Upper lobe of right lung (tissue), 1 donor: Measurements from ENCODE around the gene NOP53. TPM values are rescaled to one million over a fixed set of nuclear protein-coding genes. Genes with fewer than 3 reads are reported as not detected.

Source experiments
- ATAC-seq: fragments of 200-7000 bp; cut with Tn5 transposase; one replicate; pipeline ENCODE4 v1.9.1; 2020; ENCODE audit warnings: mild to moderate bottlenecking, moderate library complexity
- DNase-seq: peaks from one replicate; pipeline ENCODE4 v3.0.0-alpha.2; 2020
- H3K27ac ChIP-seq: fragments of 200-600 bp; one replicate; pipeline ENCODE4 v1.8.0; 2022
- H3K27me3 ChIP-seq: fragments of 200-600 bp; one replicate; pipeline ENCODE4 v1.8.0; 2022; ENCODE audit warnings: mild to moderate bottlenecking
- H3K36me3 ChIP-seq: fragments of 200-600 bp; one replicate; pipeline ENCODE4 v1.8.0; 2022
- H3K4me1 ChIP-seq: fragments of 200-600 bp; one replicate; pipeline ENCODE4 v1.8.0; 2022
- H3K4me3 ChIP-seq: fragments of 200-600 bp; one replicate; pipeline ENCODE4 v1.8.0; 2022; ENCODE audit warnings: mild to moderate bottlenecking
- H3K9me3 ChIP-seq: fragments of 200-600 bp; one replicate; pipeline ENCODE4 v1.8.0; 2022
- CTCF ChIP-seq: fragments of 200-600 bp; IDR thresholded peaks from one replicate; pipeline ENCODE4 v1.8.0; 2022; ENCODE audit warnings: antibody characterized with exemption
- intact Hi-C: fragments of 100-400 bp; cut with DNase I; formaldehyde crosslinking; loops from one replicate; pipeline ENCODE4 v1.11.0; 2022
- total RNA-seq: library from RNA; stranded (reverse); fragmentation: NEBNext Ultra II Directional; extraction: Animal tissue kit (Norgen Biotek cat#: 25700); gene quantifications from one replicate; pipeline ENCODE4 v1.2.1, GENCODE V29; 2021
- donor health status: DM: no; HTN: yes; CAD: no; lungs with severe emphysema.

The NOP53 gene
- total RNA-seq, 1 donor from 2014 or later, result 260 TPM

- H3K9me3 ChIP-seq, result no peaks in the 10 kb centered on the region
- TF ChIP-seq CTCF, result no peak
- intact Hi-C loops, result no loop called here
- no peaks in the 10 kb centered on the region for H3K4me1 ChIP-seq
- DNase-seq, result no peak
- no peaks in the 10 kb centered on the region for H3K27me3 ChIP-seq
- H3K36me3 ChIP-seq, result peaks cover 40% of the 10 kb centered on the region
- no peak overlapping the region for H3K27ac ChIP-seq
- no peak for ATAC-seq
- no peak overlapping the region for H3K4me3 ChIP-seq
Measured at GRCh38 chr19:47704024-47704423, 41.3 kb upstream of the NOP53 start.

- no peak overlapping the region for H3K27ac ChIP-seq
- no peaks in the 10 kb centered on the region for H3K27me3 ChIP-seq
- no peak for ATAC-seq
- no peaks in the 10 kb centered on the region for H3K4me1 ChIP-seq
- no peak for TF ChIP-seq CTCF
- intact Hi-C loops, result no loop called here
- DNase-seq, result no peak
- no peak overlapping the region for H3K4me3 ChIP-seq
- H3K9me3 ChIP-seq, result no peaks in the 10 kb centered on the region
- peaks cover 33% of the 10 kb centered on the region for H3K36me3 ChIP-seq
Measured at GRCh38 chr19:47704656-47705055, 40.7 kb upstream of the NOP53 start.

GRCh38 chr19:47707135-47707925 lies 38.0 kb upstream of the NOP53 start:
- peak; percentile 81 for TF ChIP-seq CTCF
- intact Hi-C loops, result no loop called here
- peak; percentile 85 for DNase-seq
- peaks cover 12% of the 10 kb centered on the region for H3K36me3 ChIP-seq
- no peaks in the 10 kb centered on the region for H3K9me3 ChIP-seq
- no peaks in the 10 kb centered on the region for H3K4me1 ChIP-seq
- H3K27ac ChIP-seq, result no peak overlapping the region
- no peaks in the 10 kb centered on the region for H3K27me3 ChIP-seq
- H3K4me3 ChIP-seq, result no peak overlapping the region
- ATAC-seq, result peak; percentile 96

- Histone ChIP-seq H3K27ac (no peak overlapping the region), H3K27me3 (no peaks in the 10 kb centered on the region), H3K9me3 (no peaks in the 10 kb centered on the region), H3K36me3 (peaks cover 7% of the 10 kb centered on the region), H3K4me1 (peaks cover 13% of the 10 kb centered on the region), H3K4me3 (no peak overlapping the region)
- TF ChIP-seq CTCF, result no peak
- no peak for ATAC-seq
- DNase-seq, result no peak
- intact Hi-C loops, result loop anchor here (2.0 kb wide), 1 partner anchor 31 kb away; no protein-coding TSS in a partner anchor
Measured at GRCh38 chr19:47711652-47712242, 33.6 kb upstream of the NOP53 start.

- peak; percentile 98 for ATAC-seq
- H3K27ac ChIP-seq, result peak within 1 kb of the TSS; percentile 81
Measured at GRCh38 chr19:47713046-47714021, 32.0 kb upstream of the NOP53 start, which contains the start of gene EHD2. TSS of gene EHD2 (plus strand) at chr19:47713422. CDS start at chr19:47716613, 3,191 bp downstream.

More at GRCh38 chr19:47713046-47714021, 32.0 kb upstream of the NOP53 start, which contains the start of gene EHD2:
- H3K27me3 ChIP-seq, result no peaks in the 10 kb centered on the region
- peak within 1 kb of the TSS; percentile 66 for H3K4me3 ChIP-seq
- peak; percentile 97 for TF ChIP-seq CTCF
- intact Hi-C loops, result loop anchor here (2.0 kb wide), 1 partner anchor 29 kb away; no protein-coding TSS in a partner anchor
- H3K9me3 ChIP-seq, result no peaks in the 10 kb centered on the region
- H3K36me3 ChIP-seq, result peaks cover 18% of the 10 kb centered on the region
- DNase-seq, result peak; percentile 86
- H3K4me1 ChIP-seq, result peaks cover 21% of the 10 kb centered on the region
